NCI-H1417 (cell line): ENCODE data around the gene KRTCAP2.
"Not testable (repeated sequence)": the region's sequence is repeated elsewhere in the genome, so short reads cannot be mapped to it uniquely, and the experiment has no call there.

Experiments used
- DNase-seq, 3 experiments: peaks; one replicate each; lab custom pipeline; 2025; lab: John Stamatoyannopoulos, UW

The KRTCAP2 gene

GRCh38 chr1:155168456-155169210 lies 4.5 kb downstream of the KRTCAP2 start:
- DNase-seq: no peak

- DNase-seq: not testable (repeated sequence)
These were observed 5.0 kb downstream of the KRTCAP2 start for GRCh38 chr1:155168105-155168445.

GRCh38 chr1:155167166-155168104 lies 5.7 kb downstream of the KRTCAP2 start:
- DNase-seq: peak; percentile 87 to 98 (median 96)

DNA sequence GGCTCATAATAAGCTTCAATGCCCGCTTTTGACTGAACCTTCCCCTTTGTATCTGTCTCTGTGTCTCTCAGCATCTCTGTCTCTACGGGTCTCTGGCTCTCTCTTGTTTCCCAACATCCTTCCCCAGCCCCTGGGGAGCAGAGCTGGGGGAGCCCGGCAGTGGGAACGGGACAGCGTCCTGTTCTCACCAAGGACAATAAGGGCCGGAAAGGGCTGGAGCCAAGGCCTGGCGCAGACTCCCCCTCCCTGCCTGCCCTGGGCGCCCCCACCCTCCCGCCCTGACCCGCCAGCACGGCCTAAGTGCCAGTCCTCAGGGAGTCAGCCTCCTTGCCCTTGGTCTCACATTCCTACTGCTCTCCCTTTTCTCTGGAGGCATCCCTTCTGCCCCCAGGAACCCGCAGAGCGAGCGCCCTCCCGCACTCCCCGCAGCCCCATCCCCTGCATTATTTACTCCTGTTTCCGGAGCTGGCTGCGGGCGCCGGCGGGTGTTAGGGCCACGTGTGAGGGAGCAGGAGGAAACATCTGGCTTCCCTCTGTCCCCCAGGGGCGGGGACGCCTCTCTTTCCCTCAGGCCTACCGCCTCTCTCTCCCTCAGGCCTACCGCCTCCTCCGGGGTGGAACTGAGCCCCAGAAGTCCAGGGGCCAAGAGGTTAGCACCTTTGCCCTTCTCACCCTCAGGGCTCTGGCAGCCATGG lies 6.5 kb downstream of the KRTCAP2 start:
- DNase-seq: peak in 1 of 3 experiments; percentile 96

- no peak for DNase-seq
These were observed 7.0 kb downstream of the KRTCAP2 start for GRCh38 chr1:155166051-155166470.

- not testable (repeated sequence) for DNase-seq
These were observed 8.5 kb downstream of the KRTCAP2 start for GRCh38 chr1:155164625-155165024.

GRCh38 chr1:155163785-155164184 lies 9.3 kb downstream of the KRTCAP2 start:
- DNase-seq: not testable (repeated sequence)

DNA sequence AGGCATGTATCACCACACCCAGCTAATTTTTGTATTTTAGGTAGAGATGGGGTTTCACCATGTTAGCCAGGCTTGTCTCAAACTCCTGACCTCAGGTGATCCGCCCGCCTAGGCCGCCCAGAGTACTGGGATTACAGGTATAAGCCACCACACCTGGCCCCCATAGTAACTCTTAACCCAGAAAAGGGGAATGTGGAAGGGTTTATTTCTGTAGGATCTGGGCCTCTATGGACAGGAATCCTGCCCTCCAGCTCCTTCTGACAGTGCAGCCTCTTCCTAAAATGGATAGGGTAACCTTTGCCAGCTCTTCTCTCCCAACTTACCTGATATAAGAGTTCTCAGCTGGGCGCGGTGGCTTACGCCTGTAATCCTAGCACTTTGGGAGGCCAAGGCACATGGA lies 10.5 kb downstream of the KRTCAP2 start:
- DNase-seq: not testable (repeated sequence)

- no peak for DNase-seq
These were observed 13.0 kb downstream of the KRTCAP2 start for GRCh38 chr1:155160128-155160527.

- DNase-seq: peak in 2 of 3 experiments; percentile 22 to 63
These were observed 14.1 kb downstream of the KRTCAP2 start for GRCh38 chr1:155158991-155159390.

DNA sequence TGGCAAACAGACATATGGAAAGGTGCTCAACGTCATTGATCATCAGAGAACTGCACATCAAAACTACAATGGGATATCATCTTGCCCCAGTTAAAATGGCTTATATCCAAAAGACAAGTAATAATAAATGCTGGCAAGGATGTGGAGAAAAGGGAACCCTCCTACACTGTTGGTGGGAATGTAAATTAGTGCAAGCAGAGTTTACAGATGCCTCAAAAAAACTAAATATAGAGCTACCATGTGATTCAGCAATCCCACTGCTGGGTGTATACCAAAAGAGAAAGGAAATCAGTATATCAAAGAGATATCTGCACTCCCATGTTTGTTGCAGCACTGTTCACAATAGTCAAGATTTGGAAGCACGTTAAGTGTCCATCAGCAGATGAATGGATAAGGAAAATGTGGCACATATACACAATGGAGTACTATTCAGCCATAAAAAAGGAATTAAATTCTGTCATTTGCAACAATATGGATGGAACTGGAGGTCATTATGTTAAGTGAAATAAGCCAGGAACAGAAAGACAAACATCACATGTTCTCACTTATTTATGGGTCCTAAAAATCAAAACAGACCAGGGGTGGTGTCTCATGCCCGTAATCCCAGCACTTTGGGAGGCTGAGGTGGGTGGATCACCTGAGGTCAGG lies 17.0 kb downstream of the KRTCAP2 start:
- DNase-seq: not testable (repeated sequence)

GRCh38 chr1:155145491-155145890 lies 27.6 kb downstream of the KRTCAP2 start:
- DNase-seq: no peak

DNA sequence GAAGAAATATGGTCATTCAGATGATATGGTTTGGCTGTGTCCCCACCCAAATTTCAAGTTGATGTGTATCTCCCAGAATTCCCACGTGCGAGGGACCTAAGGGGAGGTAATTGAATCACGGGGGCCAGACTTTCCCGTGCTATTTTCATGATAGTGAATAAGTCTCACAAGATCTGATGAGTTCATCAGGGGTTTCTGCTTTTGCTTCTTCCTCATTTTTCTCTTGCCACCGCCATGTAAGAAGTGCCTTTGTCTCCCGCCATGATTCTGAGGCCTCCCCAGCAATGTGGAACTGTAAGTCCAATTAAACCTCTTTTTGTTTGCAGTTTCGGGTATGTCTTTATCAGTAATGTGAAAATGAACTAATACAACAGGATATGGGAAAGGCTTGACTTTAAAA lies 31.4 kb downstream of the KRTCAP2 start:
- no peak for DNase-seq

GRCh38 chr1:155140630-155140953 lies 32.5 kb downstream of the KRTCAP2 start:
- no peak for DNase-seq

DNA sequence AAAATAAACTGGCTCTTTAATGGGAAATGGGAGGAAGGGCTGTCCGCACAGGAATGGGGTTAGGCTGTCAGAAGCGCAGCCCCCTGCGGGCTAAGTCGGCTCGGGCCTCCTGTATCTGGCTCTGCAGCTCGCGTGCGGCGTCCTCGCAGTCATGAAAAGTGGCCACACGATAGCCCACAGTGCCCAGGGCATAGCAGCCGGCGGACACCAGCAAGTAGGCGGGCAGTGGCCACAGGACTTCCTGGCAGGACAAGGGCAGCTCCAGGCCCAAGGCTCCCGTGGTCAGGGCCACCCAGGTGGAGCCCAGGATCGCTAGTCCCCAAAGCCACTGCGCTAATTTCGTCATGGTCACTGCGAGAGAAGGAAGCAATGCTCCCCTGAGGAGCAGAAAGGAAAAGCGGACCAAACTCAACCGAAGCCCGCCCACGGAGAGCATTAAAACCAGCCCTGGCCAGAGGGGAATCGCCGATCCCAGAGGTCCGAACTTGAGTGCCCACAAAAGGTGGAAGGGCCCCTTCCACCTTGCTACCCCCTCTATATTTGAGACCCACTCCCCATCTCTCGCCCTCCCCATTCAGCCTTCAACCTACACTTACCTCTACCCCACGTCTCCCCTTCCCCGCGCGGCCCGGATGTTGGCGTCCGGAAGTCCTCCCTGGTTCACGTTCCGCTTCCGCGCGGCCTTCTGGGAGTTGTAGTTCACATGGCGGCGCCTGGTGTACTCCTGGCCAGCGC lies 33.0 kb downstream of the KRTCAP2 start, which contains the start of gene DPM3:
Gene DPM3, minus strand, starts transcription at position 637 of the 735 bp plus-strand sequence. Its CDS starts 291 bp downstream, at position 346.
- DNase-seq: peak; percentile 85 to 93 (median 89)

DNA sequence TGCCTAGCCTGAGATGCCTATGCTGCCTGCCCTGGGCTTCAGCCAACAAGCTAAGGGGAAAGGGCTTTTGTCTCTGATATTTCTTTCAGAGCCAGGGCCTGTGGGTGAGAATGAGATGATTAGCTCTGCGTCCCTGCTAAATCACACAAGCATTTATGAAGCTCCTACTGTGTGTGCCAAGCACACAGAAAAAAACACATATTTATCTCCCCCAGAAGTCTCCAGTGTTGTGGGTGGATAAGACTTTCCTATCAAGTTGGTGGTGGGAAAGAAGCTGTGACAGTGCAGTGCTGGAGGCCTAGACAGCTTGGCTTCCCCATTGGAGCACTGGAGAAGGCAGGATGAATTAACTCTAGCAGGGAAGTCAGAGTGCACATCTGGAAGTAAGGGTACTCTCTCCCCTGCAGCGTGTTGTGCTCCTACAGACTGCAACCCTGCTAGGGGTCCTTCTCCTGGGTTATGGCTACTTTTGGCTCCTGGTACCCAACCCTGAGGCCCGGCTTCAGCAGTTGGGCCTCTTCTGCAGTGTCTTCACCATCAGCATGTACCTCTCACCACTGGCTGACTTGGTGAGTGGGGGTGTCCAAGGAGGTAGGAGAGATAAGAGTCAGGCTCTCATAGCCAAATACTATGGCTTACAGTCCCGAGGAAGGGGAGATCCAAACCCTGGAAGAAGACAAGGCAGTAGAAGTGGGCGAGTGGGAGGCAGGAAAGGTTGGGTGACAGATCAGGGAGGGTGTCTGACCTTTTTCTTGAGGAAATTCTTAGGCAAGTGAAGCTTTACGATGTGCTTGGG lies 35.8 kb downstream of the KRTCAP2 start:
- no peak for DNase-seq

GRCh38 chr1:155136748-155137147 lies 36.4 kb downstream of the KRTCAP2 start:
- peak in 2 of 3 experiments; percentile 25 to 35 for DNase-seq

- peak; percentile 93 to 98 (median 95) for DNase-seq
These were observed 37.6 kb downstream of the KRTCAP2 start, which contains the start of gene SLC50A1 for GRCh38 chr1:155135415-155136028. TSS of gene SLC50A1 (plus strand) at chr1:155135852. CDS start at chr1:155135912, 60 bp downstream.

- peak in 2 of 3 experiments; percentile 61 to 76 for DNase-seq
These were observed 38.2 kb downstream of the KRTCAP2 start for GRCh38 chr1:155134880-155135414.
